ENCODE results near the gene EML5. TPM values are rescaled to one million over a fixed set of nuclear protein-coding genes. Genes with fewer than 3 reads are reported as not detected.
A peak's percentile ranks its signal among the peaks of the same experiment; 100 is the strongest.

The EML5 gene
- total RNA-seq, 6 experiments from 2014 or later, result 8.7 to 15.7 (median 14.7) TPM

GRCh38 chr14:88837495-88837894 is 44.7 kb upstream of the EML5 start:
- DNase-seq, result no peak
- TF ChIP-seq, protein P1, sequence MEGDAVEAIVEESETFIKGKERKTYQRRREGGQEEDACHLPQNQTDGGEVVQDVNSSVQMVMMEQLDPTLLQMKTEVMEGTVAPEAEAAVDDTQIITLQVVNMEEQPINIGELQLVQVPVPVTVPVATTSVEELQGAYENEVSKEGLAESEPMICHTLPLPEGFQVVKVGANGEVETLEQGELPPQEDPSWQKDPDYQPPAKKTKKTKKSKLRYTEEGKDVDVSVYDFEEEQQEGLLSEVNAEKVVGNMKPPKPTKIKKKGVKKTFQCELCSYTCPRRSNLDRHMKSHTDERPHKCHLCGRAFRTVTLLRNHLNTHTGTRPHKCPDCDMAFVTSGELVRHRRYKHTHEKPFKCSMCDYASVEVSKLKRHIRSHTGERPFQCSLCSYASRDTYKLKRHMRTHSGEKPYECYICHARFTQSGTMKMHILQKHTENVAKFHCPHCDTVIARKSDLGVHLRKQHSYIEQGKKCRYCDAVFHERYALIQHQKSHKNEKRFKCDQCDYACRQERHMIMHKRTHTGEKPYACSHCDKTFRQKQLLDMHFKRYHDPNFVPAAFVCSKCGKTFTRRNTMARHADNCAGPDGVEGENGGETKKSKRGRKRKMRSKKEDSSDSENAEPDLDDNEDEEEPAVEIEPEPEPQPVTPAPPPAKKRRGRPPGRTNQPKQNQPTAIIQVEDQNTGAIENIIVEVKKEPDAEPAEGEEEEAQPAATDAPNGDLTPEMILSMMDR (IDR thresholded peaks at IDR 0.05), result no peak; the same call in 1 of the 2 replicates
- H3K27me3 Mint-ChIP-seq (ENCODE audit: insufficient read depth), result no peaks in the 10 kb centered on the region
- peaks cover 94% of the 10 kb centered on the region for H3K4me1 Mint-ChIP-seq (ENCODE audit: low read depth)
- H3K4me3 Mint-ChIP-seq, result peak overlapping the region; percentile 50; the same call in 1 of the 2 replicates
- peak overlapping the region; percentile 72 for H3K27ac Mint-ChIP-seq
- H3K36me3 Mint-ChIP-seq (ENCODE audit: low read depth), result peaks cover 29% of the 10 kb centered on the region
- H3K9me3 Mint-ChIP-seq, result no peaks in the 10 kb centered on the region

DNA sequence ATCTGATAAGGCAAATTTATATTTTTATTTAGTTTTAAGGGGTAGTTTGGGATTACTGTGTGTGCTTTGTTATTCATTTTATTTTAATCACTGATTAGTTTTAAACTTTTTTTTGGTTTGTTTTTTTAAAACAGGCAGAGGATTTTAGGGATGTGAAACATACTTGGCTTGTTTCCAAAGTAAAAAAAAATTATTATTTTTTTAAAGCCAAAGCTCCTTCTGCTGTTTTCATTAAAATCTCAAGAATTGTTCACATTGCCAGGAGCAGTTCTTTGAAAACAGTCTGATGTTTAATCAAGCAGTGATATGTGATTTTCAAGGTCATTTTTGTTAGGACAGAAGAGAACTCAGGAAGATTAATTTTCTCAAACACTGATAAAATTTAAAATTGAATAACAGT is 42.9 kb upstream of the EML5 start:
- Mint-ChIP-seq H3K9me3 (peaks cover 6% of the 10 kb centered on the region; the same call in 1 of the 2 replicates), H3K36me3 (ENCODE audit: low read depth) (peaks cover 31% of the 10 kb centered on the region), H3K4me3 (peak overlapping the region; percentile 71), H3K27ac (peak overlapping the region; percentile 93), H3K4me1 (ENCODE audit: low read depth) (peaks cover 94% of the 10 kb centered on the region), H3K27me3 (ENCODE audit: insufficient read depth) (no peaks in the 10 kb centered on the region)
- no peak for DNase-seq
- TF ChIP-seq, protein P1 (IDR thresholded peaks at IDR 0.05), result no peak

GRCh38 chr14:88834883-88835431 is 42.2 kb upstream of the EML5 start:
- DNase-seq, result peak; percentile 79
- TF ChIP-seq, protein P1 (IDR thresholded peaks at IDR 0.05), result no peak
- H3K27me3 Mint-ChIP-seq (ENCODE audit: insufficient read depth), result no peaks in the 10 kb centered on the region
- peaks cover 94% of the 10 kb centered on the region for H3K4me1 Mint-ChIP-seq (ENCODE audit: low read depth)
- H3K27ac Mint-ChIP-seq, result peak overlapping the region; percentile 93
- H3K9me3 Mint-ChIP-seq, result peaks cover 7% of the 10 kb centered on the region; the same call in 1 of the 2 replicates
- peak overlapping the region; percentile 77 for H3K4me3 Mint-ChIP-seq
- peaks cover 35% of the 10 kb centered on the region for H3K36me3 Mint-ChIP-seq (ENCODE audit: low read depth)

GRCh38 chr14:88831284-88831683 is 38.5 kb upstream of the EML5 start:
- Mint-ChIP-seq H3K36me3 (ENCODE audit: low read depth) (peaks cover 33% of the 10 kb centered on the region), H3K27me3 (ENCODE audit: insufficient read depth) (no peaks in the 10 kb centered on the region), H3K27ac (peak overlapping the region; percentile 85), H3K4me1 (ENCODE audit: low read depth) (peaks cover 97% of the 10 kb centered on the region), H3K9me3 (peaks cover 7% of the 10 kb centered on the region; the same call in 1 of the 2 replicates), H3K4me3 (peak overlapping the region; percentile 33)
- peak; percentile 81 for DNase-seq
- TF ChIP-seq, protein P1 (IDR thresholded peaks at IDR 0.05), result no peak

- peak overlapping the region; percentile 85 for H3K27ac Mint-ChIP-seq
- no peaks in the 10 kb centered on the region for H3K27me3 Mint-ChIP-seq (ENCODE audit: insufficient read depth)
- peaks cover 40% of the 10 kb centered on the region for H3K36me3 Mint-ChIP-seq (ENCODE audit: low read depth)
- TF ChIP-seq, protein P1 (IDR thresholded peaks at IDR 0.05), result no peak
- no peak for DNase-seq
- peak overlapping the region; percentile 2; the same call in 1 of the 2 replicates for H3K4me3 Mint-ChIP-seq
- peaks cover 11% of the 10 kb centered on the region; the same call in 1 of the 2 replicates for H3K9me3 Mint-ChIP-seq
- H3K4me1 Mint-ChIP-seq (ENCODE audit: low read depth), result peaks cover 90% of the 10 kb centered on the region
These were observed 37.0 kb upstream of the EML5 start for GRCh38 chr14:88829685-88830302.

Data from HFFc6 (cell line).